SW480 (cell line): ENCODE results near the gene PRKAR2A.
"Not testable (repeated sequence)": the region's sequence is repeated elsewhere in the genome, so short reads cannot be mapped to it uniquely, and the experiment has no call there.

ENCODE experiments used
- DNase-seq: peaks from one replicate; pipeline ENCODE4 v3.0.0-alpha.2; 2016; ENCODE audit warnings: low spot score

PRKAR2A gene

DNA sequence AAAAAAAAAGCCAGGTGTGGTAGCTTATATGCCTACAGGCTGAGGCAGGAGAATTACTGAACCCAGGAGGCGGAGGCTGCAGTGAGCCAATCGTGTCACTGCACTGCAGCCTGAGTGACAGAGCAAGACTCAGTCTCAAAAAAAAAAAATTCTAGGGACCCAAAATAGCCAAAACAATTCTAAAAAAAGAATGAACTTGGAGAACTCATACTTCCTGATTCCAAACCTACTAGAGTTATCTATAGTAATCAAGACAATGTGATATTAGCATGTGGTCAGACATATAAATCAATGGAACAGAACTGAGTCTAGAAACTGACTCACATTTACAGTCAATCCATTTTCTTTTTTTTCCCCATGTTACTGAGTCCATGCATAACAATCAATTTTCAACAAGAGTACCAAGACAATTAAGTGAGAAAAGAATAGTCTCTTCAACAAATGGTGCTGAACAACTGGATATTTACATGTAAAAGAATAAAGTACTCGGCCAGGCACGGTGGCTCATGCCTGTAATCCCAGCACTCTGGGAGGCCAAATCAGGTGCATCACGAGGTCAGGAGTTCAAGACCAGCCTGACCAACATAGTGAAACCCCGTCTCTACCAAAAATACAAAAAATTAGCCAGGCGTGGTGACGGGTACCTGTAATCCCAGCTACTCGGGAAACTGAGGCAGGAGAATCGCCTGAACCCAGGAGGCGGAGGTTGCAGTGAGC, 11.9 kb downstream of the PRKAR2A start:
- DNase-seq, result no peak

DNA sequence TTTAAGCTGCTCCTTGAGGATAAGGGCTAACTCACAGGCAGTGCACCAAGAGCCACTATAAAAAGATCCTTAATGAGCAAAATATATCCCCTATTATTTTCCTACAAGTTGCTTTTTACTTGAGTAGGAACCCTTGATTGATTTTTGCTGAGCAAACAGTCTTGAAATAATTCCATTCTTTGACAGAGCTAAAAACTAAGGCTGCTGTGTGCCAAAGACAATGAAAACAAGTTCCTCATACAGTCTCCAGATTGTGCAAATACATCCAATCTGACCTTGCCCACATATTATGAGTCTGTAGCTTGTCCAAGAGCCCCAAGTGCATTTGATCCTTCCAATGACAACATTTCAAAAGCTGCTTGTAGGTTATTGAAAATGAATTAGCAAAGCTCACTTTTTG, 15.0 kb downstream of the PRKAR2A start:
- DNase-seq, result no peak

DNA sequence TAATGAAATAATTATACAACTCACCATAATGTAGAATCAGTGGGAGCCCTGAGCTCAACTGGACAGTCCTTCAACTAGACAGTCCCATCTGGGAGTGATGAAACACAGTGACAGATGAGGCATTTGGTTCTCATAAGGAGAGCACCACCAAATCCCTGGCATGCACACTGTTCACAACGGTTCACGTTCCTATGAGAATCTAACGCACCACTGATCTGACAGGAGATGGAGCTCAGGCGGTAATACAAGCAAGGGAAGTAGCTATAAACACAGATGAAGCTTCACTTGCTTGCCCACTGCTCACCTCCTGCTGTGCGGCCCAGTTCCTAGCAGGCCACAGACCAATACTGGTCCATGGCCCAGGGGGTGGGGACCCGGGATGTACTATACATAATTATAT, 17.0 kb downstream of the PRKAR2A start:
- no peak for DNase-seq

DNA sequence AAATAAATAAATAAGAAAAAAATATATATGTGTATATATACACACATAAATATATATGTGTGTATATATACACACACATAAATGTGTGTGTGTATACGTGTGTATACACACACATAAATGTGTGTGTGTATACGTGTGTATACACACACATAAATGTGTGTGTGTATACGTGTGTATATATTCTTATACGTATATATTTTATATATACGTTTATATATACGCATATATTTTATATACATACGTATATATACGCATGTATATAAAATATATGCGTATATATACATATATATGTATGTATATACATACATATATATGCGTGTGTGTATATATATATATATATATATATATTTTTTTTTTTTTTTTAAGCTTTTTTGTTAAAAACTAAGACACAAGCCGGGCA, 18.1 kb downstream of the PRKAR2A start:
- DNase-seq, result not testable (repeated sequence)

DNA sequence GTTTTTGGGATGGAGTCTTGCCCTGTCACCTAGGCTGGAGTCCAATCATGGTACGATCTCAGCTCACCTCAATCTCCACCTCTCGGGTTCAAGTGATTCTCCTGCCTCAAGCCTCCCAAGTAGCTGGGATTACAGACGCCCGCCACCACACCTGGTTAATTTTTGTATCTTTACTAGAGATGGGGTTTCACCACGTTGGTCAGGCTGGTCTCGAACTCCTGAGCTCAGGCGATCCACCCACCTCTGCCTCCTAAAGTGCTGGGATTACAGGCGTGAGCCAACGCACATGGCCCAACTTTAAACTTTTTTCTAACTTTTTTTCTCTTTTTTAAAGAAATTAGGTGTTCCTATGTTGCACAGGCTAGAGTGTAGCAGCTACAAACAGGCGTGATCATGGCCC, 19.8 kb downstream of the PRKAR2A start:
- DNase-seq, result not testable (repeated sequence)

DNA sequence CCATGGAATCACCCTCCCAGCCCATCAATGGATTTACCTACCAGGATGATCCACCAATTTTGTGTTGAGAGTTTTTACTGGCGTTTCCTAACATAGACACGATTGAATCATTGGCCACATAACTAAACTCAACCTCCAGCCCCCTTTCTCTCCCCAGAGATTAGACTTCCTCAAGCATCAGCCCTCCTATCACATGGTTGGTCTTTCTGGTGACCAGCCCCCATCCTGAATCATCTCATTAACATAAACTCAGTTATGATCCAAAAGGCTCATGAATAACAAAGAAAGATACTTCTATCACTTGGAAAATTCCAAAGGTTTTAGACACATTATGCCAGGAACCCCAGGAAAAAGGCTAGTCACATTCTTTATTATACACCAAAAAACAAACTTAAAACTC, 21.2 kb downstream of the PRKAR2A start:
- DNase-seq, result no peak

DNA sequence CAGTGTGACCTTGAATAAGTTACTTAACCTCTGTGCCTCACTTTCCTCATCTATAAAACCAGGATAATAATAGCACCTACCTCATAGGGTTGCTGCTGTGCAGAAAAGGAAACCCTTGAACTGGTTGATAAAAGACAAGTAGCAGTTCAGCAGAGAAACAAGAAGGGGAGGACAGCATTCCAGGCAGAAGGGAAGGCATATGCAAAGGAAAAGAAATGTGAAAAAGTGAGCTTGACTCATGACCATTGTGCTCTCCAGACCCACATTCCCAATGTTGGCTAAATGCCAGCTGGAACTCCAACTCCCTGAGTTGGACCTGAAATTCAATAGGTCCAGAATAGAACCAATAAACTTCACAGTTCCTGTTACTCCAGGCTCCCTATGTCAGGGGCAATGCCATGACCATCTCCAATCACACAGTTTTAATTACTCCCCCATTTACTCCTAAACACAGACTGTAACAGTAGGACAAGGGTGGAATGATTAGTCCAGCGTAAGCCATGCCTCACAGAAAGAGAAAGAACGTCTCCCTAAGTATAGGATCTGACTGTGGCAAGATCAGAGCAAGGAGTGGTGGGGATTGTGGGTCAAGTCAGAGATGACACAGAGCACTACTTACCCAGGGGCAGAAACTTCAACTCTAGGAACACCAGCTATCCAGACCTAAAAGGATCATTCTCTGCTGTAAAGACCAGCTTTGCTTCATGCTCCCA, 26.9 kb downstream of the PRKAR2A start:
- no peak for DNase-seq

DNA sequence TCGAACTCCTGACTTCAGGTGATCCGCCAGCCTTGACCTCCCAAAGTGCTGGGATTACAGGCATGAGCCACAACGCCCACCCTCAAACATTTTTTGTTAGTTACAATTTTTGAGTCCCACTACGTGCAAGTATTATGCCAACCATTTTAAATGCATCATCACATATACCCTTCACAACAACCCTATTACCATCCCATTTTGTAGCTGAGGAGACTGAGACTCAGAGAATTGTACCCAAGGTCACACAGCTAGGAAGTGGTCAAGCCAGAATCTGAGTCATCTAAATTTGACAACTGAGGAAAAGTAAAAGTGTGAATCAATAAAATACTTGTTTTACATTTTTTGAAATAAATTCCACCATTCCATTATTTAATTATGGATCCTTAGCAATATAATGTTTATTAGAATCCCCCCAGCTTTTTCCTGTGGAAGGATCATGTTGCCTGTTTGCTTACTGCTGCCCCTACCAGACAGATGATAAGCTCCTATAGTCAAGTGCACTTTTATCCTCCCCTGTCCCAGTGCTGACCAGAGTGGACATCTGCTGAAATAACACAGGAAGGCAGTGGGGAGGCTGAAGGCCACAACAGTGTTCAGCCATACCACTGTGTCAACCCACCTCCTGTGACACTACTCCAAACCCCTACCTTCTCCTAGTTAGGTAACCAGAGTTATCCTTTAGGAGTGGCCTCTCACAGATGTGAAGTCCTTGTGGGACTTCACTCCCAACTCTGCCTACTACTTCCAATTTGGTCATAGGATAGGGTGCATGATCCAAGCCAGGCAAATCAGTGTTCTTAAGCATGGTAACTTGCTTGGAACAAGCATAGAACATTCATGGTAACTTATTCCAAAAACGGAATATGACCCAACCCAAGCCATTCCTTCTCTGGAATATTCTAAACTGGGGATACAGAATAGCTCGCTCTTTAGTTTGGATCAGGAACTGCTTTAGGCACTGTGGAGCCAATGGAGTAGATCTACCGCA, 28.1 kb downstream of the PRKAR2A start:
- no peak for DNase-seq

DNA sequence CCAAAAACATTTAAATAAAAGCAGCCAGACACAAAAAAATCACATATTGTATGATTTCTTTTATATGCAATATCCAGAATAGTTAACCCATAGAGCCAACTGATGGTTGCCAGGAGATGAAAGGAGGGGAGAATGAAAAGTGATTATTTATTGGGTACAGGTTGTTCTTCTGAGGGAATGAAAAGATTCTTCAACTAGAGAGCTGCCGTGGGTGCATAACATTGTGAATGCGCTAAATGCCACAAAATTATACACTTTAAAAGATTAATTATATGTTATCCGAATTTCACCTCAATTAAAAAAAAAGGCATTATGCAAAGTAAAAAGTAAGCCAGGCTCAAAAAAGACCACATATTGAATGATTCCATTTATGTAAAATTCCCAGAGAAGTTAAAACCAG, 36.1 kb downstream of the PRKAR2A start:
- no peak for DNase-seq

DNA sequence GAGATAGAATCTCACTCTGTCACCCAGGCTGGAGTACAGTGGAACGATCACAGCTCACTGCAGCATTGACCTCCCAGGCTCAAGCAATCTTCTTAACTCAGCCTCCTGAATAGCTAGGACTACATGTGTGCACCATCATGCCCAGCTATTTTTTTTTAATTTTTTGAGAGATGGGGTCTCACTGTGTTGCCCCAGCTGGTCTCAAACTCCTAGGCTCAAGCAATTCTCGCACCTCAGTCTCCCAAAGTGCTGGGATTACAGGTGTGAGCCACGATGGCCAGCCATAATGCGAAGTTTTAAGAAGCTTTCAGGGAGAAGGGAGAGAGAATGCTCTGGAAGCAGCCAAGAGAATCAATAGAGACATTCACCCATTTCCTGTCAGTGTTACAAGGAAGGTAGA, 42.7 kb downstream of the PRKAR2A start:
- no peak for DNase-seq

DNA sequence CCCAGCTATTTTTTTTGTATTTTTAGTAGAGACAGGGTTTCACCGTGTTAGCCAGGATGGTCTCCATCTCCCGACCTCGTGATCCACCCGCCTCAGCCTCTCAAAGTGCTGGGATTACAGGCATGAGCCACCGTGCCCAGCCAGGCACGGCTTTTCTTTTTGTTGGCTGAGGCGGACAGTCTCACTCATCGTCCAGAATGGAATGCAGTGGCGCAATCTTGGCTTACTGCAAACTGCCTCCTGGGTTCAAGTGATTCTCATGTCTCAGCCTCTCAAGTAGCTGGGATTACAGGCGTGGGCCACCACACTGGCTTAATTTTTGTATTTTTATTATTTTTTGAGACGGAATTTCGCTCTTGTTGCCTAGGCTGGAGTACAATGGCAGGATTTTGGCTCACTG, 46.8 kb downstream of the PRKAR2A start:
- not testable (repeated sequence) for DNase-seq

DNA sequence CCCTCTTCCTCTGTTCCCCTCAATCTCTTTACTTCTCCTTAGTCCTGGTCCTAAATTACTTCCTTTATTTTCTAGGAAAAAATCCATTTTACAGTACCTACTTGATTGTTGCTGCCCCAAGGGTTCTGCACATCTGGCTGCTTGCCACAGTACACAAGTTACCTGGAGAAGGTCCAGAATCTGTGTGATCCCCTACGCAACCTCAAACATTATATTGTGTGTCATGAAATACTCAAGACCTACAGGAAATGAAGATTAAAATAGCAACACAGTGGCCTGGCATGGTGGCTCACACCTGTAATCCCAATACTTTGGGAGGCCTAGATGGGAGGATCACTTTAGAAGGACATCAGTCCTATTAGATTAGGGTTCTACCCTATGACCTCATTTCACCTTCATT, 48.7 kb downstream of the PRKAR2A start:
- DNase-seq, result no peak

DNA sequence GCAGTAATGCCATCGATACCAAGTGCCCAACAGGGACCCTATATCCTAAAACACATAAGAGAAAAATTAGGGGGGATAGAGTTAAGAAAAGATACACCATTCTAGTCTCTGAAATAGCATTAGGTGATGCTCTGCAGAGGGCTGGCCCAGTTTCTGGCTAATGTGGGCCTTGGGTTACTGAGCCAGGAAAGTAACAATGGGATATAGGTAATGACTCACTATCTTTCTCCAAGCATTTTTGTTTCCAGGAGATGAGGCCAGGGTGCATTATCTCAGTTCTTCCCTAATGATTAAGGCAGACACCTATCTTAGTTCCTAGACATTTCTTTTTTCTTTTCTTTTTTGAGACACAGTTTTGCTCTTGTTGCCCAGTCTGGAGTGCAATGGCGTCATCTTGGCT, 50.0 kb downstream of the PRKAR2A start:
- no peak for DNase-seq

DNA sequence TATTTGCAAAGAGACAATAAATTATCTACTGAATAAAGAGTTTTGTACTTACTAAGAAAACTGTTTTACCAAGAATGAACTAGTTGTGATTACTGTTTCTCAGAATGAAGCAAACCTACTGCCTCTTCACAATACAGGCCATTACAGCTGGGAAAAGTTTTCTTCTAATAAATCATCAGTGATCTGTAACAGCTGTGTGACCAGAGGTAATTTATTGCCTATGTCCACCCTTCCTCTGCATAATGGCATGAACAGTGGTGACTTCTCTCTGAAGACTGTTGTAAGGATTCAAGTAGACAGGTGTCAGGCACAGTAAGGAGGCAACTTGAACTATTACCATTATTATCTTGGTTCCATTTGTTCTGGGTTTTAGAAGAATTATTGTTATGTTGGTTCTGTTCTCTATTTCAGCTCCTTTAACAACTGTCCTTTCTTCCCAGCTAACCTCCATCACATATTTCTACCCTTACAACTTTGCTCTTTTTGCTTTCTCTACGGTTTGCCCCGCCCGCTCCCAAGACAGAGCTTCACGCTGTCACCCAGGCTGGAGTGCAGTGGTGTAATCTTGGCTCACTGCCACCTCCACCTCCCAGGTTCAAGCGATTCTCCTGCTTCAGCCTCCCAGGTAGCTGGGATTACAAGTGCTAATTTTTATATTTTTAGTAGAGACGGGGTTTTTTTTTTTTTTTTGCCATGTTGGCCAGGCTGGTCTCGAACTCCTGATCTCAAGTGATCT, 51.5 kb downstream of the PRKAR2A start:
- no peak for DNase-seq

DNA sequence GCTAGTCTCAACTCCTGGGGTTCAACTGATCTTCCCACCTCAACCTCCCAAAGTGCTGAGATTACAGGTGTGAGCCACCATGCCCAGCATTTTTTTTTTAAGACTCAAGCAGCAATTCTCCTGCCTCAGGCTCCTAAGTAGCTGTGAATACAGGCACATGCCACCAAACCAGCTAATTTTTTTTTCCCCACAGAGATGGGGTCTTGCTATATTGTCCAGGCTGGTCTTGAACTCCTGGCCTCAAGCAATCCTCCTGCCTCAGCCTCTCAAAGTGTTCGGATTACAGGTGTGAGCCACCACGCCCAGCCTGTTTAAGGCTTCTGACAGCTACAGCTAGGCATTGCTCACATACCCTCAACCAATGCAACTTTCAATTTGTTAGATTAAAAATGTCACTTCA, 54.2 kb downstream of the PRKAR2A start:
- DNase-seq, result not testable (repeated sequence)

DNA sequence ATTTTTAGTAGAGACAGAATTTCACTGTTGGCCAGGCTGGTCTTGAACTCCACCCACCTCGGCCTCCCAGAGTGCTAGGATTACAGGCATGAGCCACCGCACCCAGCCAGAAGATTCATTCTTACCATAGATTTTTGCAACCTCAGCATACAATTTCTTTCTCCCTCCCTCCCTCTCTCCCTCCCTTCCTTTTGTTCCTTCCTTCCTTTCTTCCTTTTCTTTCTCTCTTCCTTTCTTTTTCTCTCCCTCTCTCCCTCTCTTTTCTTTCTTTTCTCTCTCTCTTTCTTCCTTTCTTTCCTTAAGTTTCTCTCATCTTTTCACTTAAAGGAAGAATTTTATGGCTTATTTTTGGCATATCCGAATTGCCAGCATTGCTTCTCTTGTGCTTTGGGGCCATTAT, 58.0 kb downstream of the PRKAR2A start:
- no peak for DNase-seq

DNA sequence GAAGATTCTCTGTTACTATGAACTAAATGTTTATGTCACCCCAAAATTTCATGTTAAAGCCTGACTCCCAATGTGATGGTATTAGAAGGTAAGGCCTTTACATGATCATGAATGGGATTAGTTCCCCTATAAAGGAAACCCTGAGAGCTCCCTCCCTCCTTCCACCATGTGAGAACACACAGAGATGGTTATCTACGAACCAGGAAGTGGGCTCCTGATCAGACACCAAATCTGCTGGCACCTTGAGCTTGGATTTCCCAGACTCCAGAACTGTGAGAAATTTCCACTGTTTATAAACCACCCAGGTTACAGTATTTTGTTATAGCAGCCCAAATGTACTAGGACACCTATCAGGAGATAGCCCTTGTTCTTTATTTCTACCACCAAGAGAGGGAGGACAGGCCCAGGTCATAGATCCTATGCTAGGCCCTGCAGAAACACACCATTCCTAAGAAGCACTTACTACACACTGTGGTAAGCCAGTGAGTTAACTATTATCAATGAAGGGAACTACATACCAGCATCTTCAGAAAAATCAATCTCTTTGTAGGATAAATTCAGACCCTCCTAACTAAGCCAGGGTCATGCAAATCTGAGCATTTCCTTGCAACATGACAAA, 59.0 kb downstream of the PRKAR2A start:
- no peak for DNase-seq

DNA sequence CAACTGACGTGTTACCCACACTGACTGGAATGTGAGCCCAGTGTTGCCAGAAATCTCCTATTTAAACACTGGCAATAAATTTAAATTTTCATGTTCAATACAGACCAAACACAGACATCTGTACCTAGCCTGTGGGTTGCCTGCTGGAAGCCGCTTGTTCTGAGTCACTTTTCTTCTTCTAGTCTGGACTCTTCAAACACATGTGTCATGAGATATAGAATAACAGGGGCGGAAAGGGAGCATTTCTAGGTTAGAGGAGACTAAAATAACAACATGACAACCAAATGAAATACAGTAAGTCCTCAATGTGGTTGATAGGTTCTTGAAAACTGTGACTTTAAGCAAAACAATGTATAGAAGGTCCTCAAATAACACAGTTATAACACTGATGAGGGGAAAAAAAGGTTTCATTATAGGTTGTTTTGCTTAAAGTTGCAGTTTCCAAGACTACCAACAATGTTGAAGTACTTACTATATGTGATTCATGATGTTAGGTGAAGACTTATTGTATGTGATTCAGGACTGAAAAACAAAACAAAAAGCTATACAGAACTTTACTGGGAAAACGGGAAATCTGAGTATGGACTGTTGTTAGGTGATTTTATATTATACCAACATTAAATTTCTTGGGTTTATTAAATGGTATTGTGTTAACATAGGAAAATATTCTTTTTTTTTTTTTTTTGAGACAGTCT, 63.1 kb downstream of the PRKAR2A start:
- DNase-seq, result no peak

DNA sequence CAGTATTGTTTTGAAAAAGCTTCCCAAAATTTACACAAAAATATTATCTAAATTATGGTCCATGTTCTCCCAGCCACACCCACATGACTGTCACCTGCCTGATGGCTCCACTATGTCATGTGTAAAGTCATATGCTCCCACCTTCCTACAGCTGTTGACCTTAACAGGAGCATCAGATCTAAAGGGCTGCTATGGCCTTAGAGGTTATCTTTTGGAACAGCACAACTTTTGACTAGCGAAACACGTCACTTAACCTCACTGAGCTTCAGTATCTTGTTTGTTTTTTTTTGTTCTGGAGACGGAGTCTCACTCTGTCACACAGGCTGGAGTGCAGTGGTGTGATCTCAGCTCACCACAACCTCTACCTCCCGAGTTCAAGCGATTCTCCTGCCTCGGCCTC, 64.4 kb downstream of the PRKAR2A start:
- DNase-seq, result no peak

DNA sequence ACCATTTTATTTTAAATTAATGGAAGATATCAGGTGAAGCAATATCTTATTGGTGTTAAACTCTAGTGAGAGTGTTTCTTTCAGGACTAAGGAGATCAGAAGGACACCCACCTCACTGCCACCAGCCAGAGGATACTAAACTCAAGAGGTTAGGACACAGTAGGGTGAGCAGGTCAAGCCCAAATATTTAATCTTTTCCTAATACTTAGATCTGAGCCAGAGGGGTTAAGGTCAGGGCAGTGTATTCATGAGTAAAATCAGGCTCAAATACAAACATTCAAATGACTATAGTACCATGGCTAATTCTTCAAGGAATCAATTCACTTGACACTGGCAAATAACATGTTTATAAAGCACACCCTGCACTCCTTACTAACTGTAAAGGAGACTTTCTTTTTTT, 65.6 kb downstream of the PRKAR2A start:
- no peak for DNase-seq

DNA sequence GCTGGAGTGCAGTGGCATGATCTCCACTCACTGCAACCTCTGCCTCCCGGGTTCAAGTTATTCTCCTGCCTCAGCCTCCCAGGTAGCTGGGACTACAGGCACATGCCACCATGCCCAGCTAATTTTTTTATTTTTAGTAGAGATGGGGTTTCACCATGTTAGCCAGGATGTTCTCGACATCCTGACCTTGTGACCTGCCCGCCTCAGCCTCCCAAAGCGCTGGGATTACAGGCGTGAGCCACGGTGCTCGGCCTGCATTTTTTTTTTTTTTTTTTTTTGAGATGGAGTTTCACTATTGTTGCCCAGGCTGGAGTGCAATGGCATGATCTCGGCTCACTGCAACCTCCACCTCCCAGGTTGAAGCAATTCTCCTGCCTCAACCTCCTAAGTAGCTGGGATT, 69.1 kb downstream of the PRKAR2A start:
- DNase-seq, result not testable (repeated sequence)
